Thoracic aorta (tissue), 2 donors: ENCODE measurements around the gene ARHGEF40. TPM values are rescaled to one million over a fixed set of nuclear protein-coding genes. Genes with fewer than 3 reads are reported as not detected.

Source experiments
- ATAC-seq: fragments of 150-250 bp; one replicate; pipeline ENCODE4 v1.8.0; 2017; ENCODE audit warnings: low read depth; ENCODE audit not compliant: insufficient number of reproducible peaks, low FRiP score
- DNase-seq: peaks from one replicate; pipeline ENCODE4 v3.0.0-alpha.2; 2020; ENCODE audit warnings: low spot score
- H3K27ac ChIP-seq, 2 donors: fragments of 200-600 bp; sonication (generic); 1 replicate in 1 of 2; 2 replicates in 1 of 2; pipeline ENCODE4 v1.5.1; 2016; ENCODE audit warnings: mild to moderate bottlenecking in 2 of 2, moderate library complexity in 2 of 2
- H3K27me3 ChIP-seq: fragments of 200-600 bp; sonication (generic); replicated peaks from 2 replicates; pipeline ENCODE4 v1.6.0; 2016; ENCODE audit warnings: mild to moderate bottlenecking; ENCODE audit not compliant: insufficient read depth
- H3K36me3 ChIP-seq: fragments of 200-600 bp; sonication (generic); one replicate; pipeline ENCODE4 v1.5.1; 2016
- H3K4me1 ChIP-seq, 2 donors: fragments of 200-600 bp; sonication (generic); 1 replicate in 1 of 2; 2 replicates in 1 of 2; pipeline versions ENCODE4 v1.5.1 to v1.6.0; 2016; ENCODE audit warnings: low read depth in 2 of 2, mild to moderate bottlenecking in 1 of 2; ENCODE audit not compliant: control insufficient read depth in 1 of 2
- H3K4me3 ChIP-seq: fragments of 200-600 bp; sonication (generic); 2 replicates; pipeline ENCODE4 v1.5.1; 2016; ENCODE audit warnings: mild to moderate bottlenecking
- H3K9me3 ChIP-seq: fragments of 200-600 bp; sonication (generic); 2 replicates; pipeline ENCODE4 v1.5.1; 2016
- total RNA-seq, 2 donors: library from RNA; depleted of rRNA; stranded (reverse); fragments of >200 nt; gene quantifications; one replicate each; pipeline versions ENCODE4 v1.1.0 to v1.2.3, GENCODE V29; 2016
- TF ChIP-seq, protein P1 (sequence below): fragments of 200-600 bp; sonication (generic); IDR thresholded peaks from one replicate; pipeline ENCODE4 v1.5.1; 2019; ENCODE audit warnings: antibody characterized with exemption

The ARHGEF40 gene
- total RNA-seq, 2 donors from 2014 or later, result 51.0 to 61.7 TPM

- no peak overlapping the region for H3K4me3 ChIP-seq
- no peaks in the 10 kb centered on the region for H3K9me3 ChIP-seq
- no peaks in the 10 kb centered on the region for H3K4me1 ChIP-seq
- H3K36me3 ChIP-seq, result no peaks in the 10 kb centered on the region
- H3K27ac ChIP-seq, result no peak overlapping the region
- TF ChIP-seq, protein P1, sequence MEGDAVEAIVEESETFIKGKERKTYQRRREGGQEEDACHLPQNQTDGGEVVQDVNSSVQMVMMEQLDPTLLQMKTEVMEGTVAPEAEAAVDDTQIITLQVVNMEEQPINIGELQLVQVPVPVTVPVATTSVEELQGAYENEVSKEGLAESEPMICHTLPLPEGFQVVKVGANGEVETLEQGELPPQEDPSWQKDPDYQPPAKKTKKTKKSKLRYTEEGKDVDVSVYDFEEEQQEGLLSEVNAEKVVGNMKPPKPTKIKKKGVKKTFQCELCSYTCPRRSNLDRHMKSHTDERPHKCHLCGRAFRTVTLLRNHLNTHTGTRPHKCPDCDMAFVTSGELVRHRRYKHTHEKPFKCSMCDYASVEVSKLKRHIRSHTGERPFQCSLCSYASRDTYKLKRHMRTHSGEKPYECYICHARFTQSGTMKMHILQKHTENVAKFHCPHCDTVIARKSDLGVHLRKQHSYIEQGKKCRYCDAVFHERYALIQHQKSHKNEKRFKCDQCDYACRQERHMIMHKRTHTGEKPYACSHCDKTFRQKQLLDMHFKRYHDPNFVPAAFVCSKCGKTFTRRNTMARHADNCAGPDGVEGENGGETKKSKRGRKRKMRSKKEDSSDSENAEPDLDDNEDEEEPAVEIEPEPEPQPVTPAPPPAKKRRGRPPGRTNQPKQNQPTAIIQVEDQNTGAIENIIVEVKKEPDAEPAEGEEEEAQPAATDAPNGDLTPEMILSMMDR, result no peak
- no peaks in the 10 kb centered on the region for H3K27me3 ChIP-seq
- DNase-seq (no peak), ATAC-seq (no peak)
Observed at GRCh38 chr14:21059842-21060613, 10.1 kb upstream of the ARHGEF40 start.

DNA sequence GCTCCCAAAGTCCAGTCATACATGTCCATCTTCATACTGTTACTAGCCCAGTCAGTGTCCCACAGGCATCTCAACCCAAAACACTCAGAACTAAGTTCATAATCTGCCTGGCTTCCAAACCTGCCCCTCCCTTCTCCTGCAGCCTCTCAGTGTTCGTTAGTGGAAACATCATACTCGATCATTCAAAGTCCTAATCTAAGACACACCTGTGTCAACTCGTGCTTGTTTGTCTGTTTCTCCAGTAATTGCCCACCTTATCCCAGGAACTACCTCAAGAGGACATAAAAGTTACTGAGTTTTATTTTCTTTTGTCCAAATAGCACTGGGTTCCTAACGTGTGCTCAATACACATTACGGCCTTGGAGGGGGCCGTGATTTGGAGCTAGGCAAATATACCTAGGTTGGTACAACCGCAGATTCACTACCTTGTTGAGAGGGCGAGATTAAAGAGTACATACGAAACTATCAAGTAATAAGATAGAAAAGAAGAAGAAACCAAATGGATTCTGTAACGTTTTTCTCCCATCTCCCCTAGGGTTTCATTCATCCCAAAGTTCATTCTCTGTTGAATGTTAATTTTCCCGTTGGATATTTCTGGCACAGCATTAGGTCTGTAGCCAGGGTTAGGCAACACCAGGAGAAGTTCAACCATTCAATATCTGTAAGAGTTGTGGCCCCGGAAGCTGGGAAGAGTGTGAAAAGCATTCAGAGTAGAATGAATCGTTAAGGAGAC, 9.3 kb upstream of the ARHGEF40 start:
- Histone ChIP-seq H3K27ac (no peak overlapping the region), H3K36me3 (no peaks in the 10 kb centered on the region), H3K9me3 (no peaks in the 10 kb centered on the region), H3K4me3 (no peak overlapping the region), H3K27me3 (no peaks in the 10 kb centered on the region), H3K4me1 (no peaks in the 10 kb centered on the region)
- TF ChIP-seq, protein P1, result no peak
- no peak for DNase-seq
- ATAC-seq, result no peak

DNA sequence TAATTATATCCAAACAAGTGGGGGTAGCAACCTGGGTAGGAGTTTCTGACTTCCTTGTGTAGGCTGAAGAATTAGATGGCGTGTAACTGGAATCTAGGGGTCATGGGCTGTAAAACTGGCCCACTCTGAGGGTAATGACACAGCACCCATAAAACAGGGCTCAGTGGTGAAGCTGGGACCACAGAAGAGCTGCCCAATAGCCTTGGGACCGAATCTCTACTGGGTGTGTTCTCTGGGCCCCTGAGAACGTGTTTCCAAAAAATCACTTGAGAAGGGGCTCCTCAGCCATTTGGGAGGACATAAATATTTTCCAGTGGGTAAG, 8.8 kb upstream of the ARHGEF40 start:
- TF ChIP-seq, protein P1, result no peak
- Histone ChIP-seq H3K27me3 (no peaks in the 10 kb centered on the region), H3K36me3 (no peaks in the 10 kb centered on the region), H3K4me3 (no peak overlapping the region), H3K9me3 (no peaks in the 10 kb centered on the region), H3K27ac (no peak overlapping the region), H3K4me1 (no peaks in the 10 kb centered on the region)
- no peak for ATAC-seq
- no peak for DNase-seq

DNA sequence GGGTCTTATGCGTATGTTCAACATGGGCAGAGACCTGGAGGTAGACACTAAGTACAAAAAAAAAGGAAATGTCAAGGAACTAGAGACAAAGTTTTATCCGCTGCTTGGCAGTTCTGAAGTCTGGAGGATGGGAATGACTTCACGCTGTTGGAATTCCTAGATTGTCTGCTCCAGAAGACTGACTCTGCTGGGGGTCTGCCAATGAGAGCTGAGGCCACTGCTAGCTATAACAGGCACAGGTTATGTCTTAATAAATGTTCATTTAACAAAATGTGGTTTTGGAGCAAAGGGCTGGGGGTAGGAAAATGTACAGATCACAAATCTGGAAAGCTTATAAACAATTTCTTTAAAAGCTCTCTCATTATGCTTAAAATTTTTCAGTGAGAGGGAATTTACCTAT, 6.6 kb upstream of the ARHGEF40 start:
- Histone ChIP-seq H3K4me1 (no peaks in the 10 kb centered on the region), H3K4me3 (no peak overlapping the region), H3K27ac (no peak overlapping the region), H3K9me3 (no peaks in the 10 kb centered on the region), H3K27me3 (no peaks in the 10 kb centered on the region), H3K36me3 (no peaks in the 10 kb centered on the region)
- no peak for ATAC-seq
- DNase-seq, result no peak
- TF ChIP-seq, protein P1, result no peak

DNA sequence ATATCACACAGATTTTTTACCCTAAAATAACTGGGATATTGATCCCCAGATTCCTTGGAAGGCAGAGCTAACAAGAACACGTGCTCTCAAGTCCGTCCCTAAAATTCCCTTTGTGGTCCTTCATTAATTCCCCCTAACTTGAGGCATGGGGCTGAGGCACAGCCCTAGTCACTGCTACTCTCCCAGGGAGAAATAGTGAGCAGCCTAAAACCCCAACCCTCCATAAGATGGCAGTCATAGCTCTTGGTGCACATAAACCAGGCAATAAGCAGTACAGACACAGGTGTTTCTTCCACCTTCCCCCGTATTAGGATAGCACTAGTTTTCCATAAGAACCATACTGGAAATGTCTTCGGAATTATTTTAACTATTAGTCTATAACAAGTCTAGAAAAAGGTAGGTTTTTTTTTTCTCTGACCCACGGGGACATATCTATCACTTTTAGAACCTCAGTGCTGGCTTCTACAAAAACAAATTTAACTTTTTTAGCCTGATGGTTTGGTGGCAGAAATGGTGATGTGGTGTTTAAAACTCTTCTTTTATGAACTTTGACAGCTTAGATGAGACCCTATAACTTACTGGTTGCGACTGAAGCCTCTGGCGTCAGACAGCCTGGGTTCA, 3.1 kb upstream of the ARHGEF40 start:
- no peak overlapping the region for H3K27ac ChIP-seq
- DNase-seq (no peak), ATAC-seq (no peak)

More for the DNA sequence above, 3.1 kb upstream of the ARHGEF40 start:
- Histone ChIP-seq H3K4me3 (no peak overlapping the region), H3K9me3 (no peaks in the 10 kb centered on the region), H3K36me3 (no peaks in the 10 kb centered on the region), H3K4me1 (peaks cover 9 to 17% of the 10 kb centered on the region in 2 donors), H3K27me3 (no peaks in the 10 kb centered on the region)
- TF ChIP-seq, protein P1, result no peak
